SW 1271 (cell line): ENCODE results near the gene ZNF17.
"Not testable (repeated sequence)": the region's sequence is repeated elsewhere in the genome, so short reads cannot be mapped to it uniquely, and the experiment has no call there.

Experiments
- DNase-seq, 2 experiments: peaks; one replicate each; lab custom pipeline; 2025; lab: John Stamatoyannopoulos, UW

ZNF17 gene

GRCh38 chr19:57410877-57411671 is at the start of gene ZNF17:
Gene ZNF17 (plus strand): TSS chr19:57411161. CDS start chr19:57413616, 2,455 bp downstream.
- peak; percentile 72 to 87 for DNase-seq

GRCh38 chr19:57362419-57362818 is 48.5 kb upstream of the ZNF17 start:
- DNase-seq: no peak

GRCh38 chr19:57362997-57363687 is 47.8 kb upstream of the ZNF17 start, which contains the start of the genes TRAPPC2B and ZNF547:
Gene TRAPPC2B (plus strand): TSS chr19:57363551. CDS start chr19:57364834, 1,283 bp downstream.
Gene ZNF547 (plus strand): TSS chr19:57363551. CDS start chr19:57368556, 5,005 bp downstream.
- DNase-seq: peak; percentile 93 to 95

- DNase-seq: no peak
Observed at GRCh38 chr19:57363688-57364181, 47.2 kb upstream of the ZNF17 start.

GRCh38 chr19:57366776-57367175 is 44.2 kb upstream of the ZNF17 start:
- no peak for DNase-seq

- no peak for DNase-seq
Observed at GRCh38 chr19:57374179-57374578, 36.8 kb upstream of the ZNF17 start.

GRCh38 chr19:57374647-57375046 is 36.3 kb upstream of the ZNF17 start:
- not testable (repeated sequence) for DNase-seq

- DNase-seq: no peak
Observed at GRCh38 chr19:57376151-57376550, 34.8 kb upstream of the ZNF17 start.

- no peak for DNase-seq
Observed at GRCh38 chr19:57377498-57378146, 33.3 kb upstream of the ZNF17 start.

- no peak for DNase-seq
Observed at GRCh38 chr19:57380923-57381322, 30.0 kb upstream of the ZNF17 start.

- no peak for DNase-seq
Observed at GRCh38 chr19:57382806-57383488, 28.0 kb upstream of the ZNF17 start.

- DNase-seq: no peak
Observed at GRCh38 chr19:57389194-57389729, 21.7 kb upstream of the ZNF17 start.

GRCh38 chr19:57389730-57390598 is 21.0 kb upstream of the ZNF17 start, which contains the start of gene ZNF548:
Gene ZNF548 (plus strand): TSS chr19:57389854. CDS start chr19:57390100, 246 bp downstream.
- DNase-seq: peak; percentile 89 to 96

- DNase-seq: no peak
Observed at GRCh38 chr19:57395710-57396109, 15.3 kb upstream of the ZNF17 start.

GRCh38 chr19:57398868-57399267 is 12.1 kb upstream of the ZNF17 start:
- no peak for DNase-seq

- no peak for DNase-seq
Observed at GRCh38 chr19:57403737-57404563, 7.0 kb upstream of the ZNF17 start.

GRCh38 chr19:57406516-57407123 is 4.3 kb upstream of the ZNF17 start:
- peak in 1 of 2 experiments; percentile 17 for DNase-seq

- DNase-seq: no peak
Observed at GRCh38 chr19:57419439-57419838, 8.5 kb downstream of the ZNF17 start.

- DNase-seq: no peak
Observed at GRCh38 chr19:57421037-57421436, 10.1 kb downstream of the ZNF17 start.
